Bronchial epithelial cell (primary cell): ENCODE results near the gene FATE1. TPM values are rescaled to one million over a fixed set of nuclear protein-coding genes. Genes with fewer than 3 reads are reported as not detected.
"Not testable (repeated sequence)": the region's sequence is repeated elsewhere in the genome, so short reads cannot be mapped to it uniquely, and the experiment has no call there.

Experiments
- DNase-seq: peaks from one replicate; pipeline ENCODE4 v3.0.0-alpha.2; 2010; ENCODE audit warnings: low read depth
- FAIRE-seq: peaks from 2 replicates; lab custom pipeline; 2011; peaks lifted over from hg19 to GRCh38; lab: Jason Lieb, UNC
- H3K27me3 ChIP-seq: 2 replicates; pipeline ENCODE4 v1.5.1; 2011; ENCODE audit warnings: low read length; ENCODE audit not compliant: control insufficient read depth, insufficient read depth
- H3K36me3 ChIP-seq: 2 replicates; pipeline ENCODE4 v1.5.1; 2011; ENCODE audit warnings: low read length; ENCODE audit not compliant: control insufficient read depth, insufficient read depth
- H3K4me3 ChIP-seq: 2 replicates; pipeline ENCODE4 v1.5.1; 2011; ENCODE audit warnings: mild to moderate bottlenecking, low read depth, low read length, control low read depth
- CTCF ChIP-seq: IDR thresholded peaks from 2 replicates; pipeline ENCODE4 v1.5.1; 2011; ENCODE audit warnings: mild to moderate bottlenecking, moderate library complexity, low read length, control low read depth, inconsistent platforms; ENCODE audit not compliant: insufficient read depth, severe bottlenecking
- total RNA-seq: library from RNA; depleted of rRNA; stranded (reverse); fragments of >200 nt; gene quantifications from 2 replicates; pipeline ENCODE4 v1.2.1, GENCODE V29; 2014

FATE1 gene
- total RNA-seq, 1 donor from 2014 or later = not detected

GRCh38 chrX:151695583-151696340, 20.1 kb upstream of the FATE1 start:
- TF ChIP-seq CTCF = no peak
- H3K27me3 ChIP-seq = no peaks in the 10 kb centered on the region
- H3K4me3 ChIP-seq = no peak overlapping the region
- FAIRE-seq (no peak), DNase-seq (no peak)
- no peaks in the 10 kb centered on the region for H3K36me3 ChIP-seq

GRCh38 chrX:151697082-151697481, 18.8 kb upstream of the FATE1 start:
- not testable (repeated sequence) for DNase-seq

GRCh38 chrX:151697522-151697921, 18.3 kb upstream of the FATE1 start:
- Histone ChIP-seq H3K27me3 (no peaks in the 10 kb centered on the region), H3K4me3 (no peak overlapping the region), H3K36me3 (no peaks in the 10 kb centered on the region)
- no peak for TF ChIP-seq CTCF
- DNase-seq = no peak
- no peak for FAIRE-seq

More at GRCh38 chrX:151697082-151697481, 18.8 kb upstream of the FATE1 start:
- not testable (repeated sequence) for H3K27me3 ChIP-seq, H3K36me3 ChIP-seq, FAIRE-seq, H3K4me3 ChIP-seq

- Histone ChIP-seq H3K4me3 (no peak overlapping the region), H3K36me3 (no peaks in the 10 kb centered on the region), H3K27me3 (no peaks in the 10 kb centered on the region)
- DNase-seq (no peak), FAIRE-seq (no peak)
- no peak for TF ChIP-seq CTCF
These were observed 17.4 kb upstream of the FATE1 start for GRCh38 chrX:151698485-151698884.

GRCh38 chrX:151699746-151700145, 16.1 kb upstream of the FATE1 start:
- Histone ChIP-seq H3K4me3 (no peak overlapping the region), H3K36me3 (no peaks in the 10 kb centered on the region), H3K27me3 (no peaks in the 10 kb centered on the region)
- TF ChIP-seq CTCF = no peak
- no peak for FAIRE-seq
- no peak for DNase-seq

GRCh38 chrX:151700581-151700980, 15.3 kb upstream of the FATE1 start:
- no peak for TF ChIP-seq CTCF
- FAIRE-seq (no peak), DNase-seq (no peak)
- H3K4me3 ChIP-seq = no peak overlapping the region
- no peaks in the 10 kb centered on the region for H3K36me3 ChIP-seq
- H3K27me3 ChIP-seq = no peaks in the 10 kb centered on the region
